Activated CD4-positive, alpha-beta T cell treated with anti-CD3 and anti-CD28 coated beads, Interleukin-2, amount 10 ng/mL, durations not matched to agents 24 days and 14 days (primary cell): Measurements from ENCODE around the gene PSME3IP1. TPM values are rescaled to one million over a fixed set of nuclear protein-coding genes. Genes with fewer than 3 reads are reported as not detected.

Experiments
- DNase-seq: peaks from one replicate; pipeline ENCODE4 v3.0.0; 2022
- H3K27ac Mint-ChIP-seq: one replicate; pipeline ENCODE4 v1.8.0; 2022; ENCODE audit warnings: mild to moderate bottlenecking, mixed read lengths
- H3K27me3 Mint-ChIP-seq: one replicate; pipeline ENCODE4 v1.8.0; 2022; ENCODE audit warnings: mixed read lengths
- H3K36me3 Mint-ChIP-seq: one replicate; pipeline ENCODE4 v1.8.0; 2022; ENCODE audit warnings: low read depth, mild to moderate bottlenecking, mixed read lengths
- H3K4me1 Mint-ChIP-seq: one replicate; pipeline ENCODE4 v1.8.0; 2021; ENCODE audit warnings: mixed read lengths
- H3K4me3 Mint-ChIP-seq: one replicate; pipeline ENCODE4 v1.8.0; 2022; ENCODE audit warnings: mild to moderate bottlenecking, moderate library complexity, mixed read lengths
- H3K9me3 Mint-ChIP-seq: one replicate; pipeline ENCODE4 v1.8.0; 2021; ENCODE audit warnings: mixed read lengths
- intact Hi-C: fragments of 100-400 bp; cut with micrococcal nuclease; formaldehyde crosslinking; loops from one replicate; pipeline ENCODE4 v1.15.1; 2023
- total RNA-seq: library from RNA; stranded (reverse); gene quantifications from 2 replicates; pipeline ENCODE4 v1.2.3, GENCODE V29; 2022

Gene PSME3IP1
- 126 and 130 TPM in 2 replicates for total RNA-seq

DNA sequence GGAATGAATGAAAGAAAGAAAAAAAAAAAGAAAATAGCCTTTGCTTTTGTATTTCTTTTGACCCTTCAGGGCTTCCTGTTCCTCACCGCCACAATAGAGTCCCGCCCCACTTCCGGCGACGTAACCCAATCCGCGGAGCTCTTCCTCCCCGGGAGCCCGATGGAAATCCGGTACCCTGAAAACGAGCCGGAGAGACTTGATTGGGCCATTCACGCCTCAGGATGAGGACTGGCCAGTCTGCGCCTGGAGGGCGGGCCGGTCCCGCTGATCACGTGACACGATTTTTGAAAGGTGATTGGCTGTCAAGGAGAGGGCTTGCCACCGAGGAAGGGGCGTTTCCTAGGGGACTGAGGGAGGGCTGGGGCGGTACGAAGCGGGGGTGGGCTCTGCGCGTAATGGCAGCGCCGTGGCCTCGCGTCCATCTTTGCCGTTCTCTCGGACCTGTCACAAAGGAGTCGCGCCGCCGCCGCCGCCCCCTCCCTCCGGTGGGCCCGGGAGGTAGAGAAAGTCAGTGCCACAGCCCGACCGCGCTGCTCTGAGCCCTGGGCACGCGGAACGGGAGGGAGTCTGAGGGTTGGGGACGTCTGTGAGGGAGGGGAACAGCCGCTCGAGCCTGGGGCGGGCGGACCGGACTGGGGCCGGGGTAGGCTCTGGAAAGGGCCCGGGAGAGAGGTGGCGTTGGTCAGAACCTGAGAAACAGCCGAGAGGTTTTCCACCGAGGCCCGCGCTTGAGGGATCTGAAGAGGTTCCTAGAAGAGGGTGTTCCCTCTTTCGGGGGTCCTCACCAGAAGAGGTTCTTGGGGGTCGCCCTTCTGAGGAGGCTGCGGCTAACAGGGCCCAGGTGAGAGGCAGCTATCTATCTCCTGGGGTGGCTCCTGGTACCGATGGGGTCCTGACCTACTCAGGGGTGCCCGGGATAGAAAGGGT is at the start of gene PSME3IP1, which contains the start of gene RSPRY1:
Gene PSME3IP1 (minus strand): TSS at position 95 of the 927 bp plus-strand sequence. CDS start 12,185 bp downstream, outside the sequence.
Gene RSPRY1 (plus strand): TSS at position 385 of the 927 bp plus-strand sequence. CDS start 18,330 bp downstream, outside the sequence.
- H3K36me3 Mint-ChIP-seq = peaks cover 16% of the 10 kb centered on the region
- peak within 1 kb of the TSS; percentile 98 for H3K27ac Mint-ChIP-seq
- peak within 1 kb of the TSS; percentile 97 for H3K4me3 Mint-ChIP-seq
- no peaks in the 10 kb centered on the region for H3K9me3 Mint-ChIP-seq
- peaks cover 2% of the 10 kb centered on the region for H3K27me3 Mint-ChIP-seq
- peaks cover 34% of the 10 kb centered on the region for H3K4me1 Mint-ChIP-seq
- intact Hi-C loops = loop anchor here (1.0 to 10.0 kb wide), 6 partner anchors 59 to 731 kb away; partner anchors contain the start of genes ARL2BP, CCDC102A, CIAPIN1 and COQ9
- DNase-seq = peak; percentile 100

DNA sequence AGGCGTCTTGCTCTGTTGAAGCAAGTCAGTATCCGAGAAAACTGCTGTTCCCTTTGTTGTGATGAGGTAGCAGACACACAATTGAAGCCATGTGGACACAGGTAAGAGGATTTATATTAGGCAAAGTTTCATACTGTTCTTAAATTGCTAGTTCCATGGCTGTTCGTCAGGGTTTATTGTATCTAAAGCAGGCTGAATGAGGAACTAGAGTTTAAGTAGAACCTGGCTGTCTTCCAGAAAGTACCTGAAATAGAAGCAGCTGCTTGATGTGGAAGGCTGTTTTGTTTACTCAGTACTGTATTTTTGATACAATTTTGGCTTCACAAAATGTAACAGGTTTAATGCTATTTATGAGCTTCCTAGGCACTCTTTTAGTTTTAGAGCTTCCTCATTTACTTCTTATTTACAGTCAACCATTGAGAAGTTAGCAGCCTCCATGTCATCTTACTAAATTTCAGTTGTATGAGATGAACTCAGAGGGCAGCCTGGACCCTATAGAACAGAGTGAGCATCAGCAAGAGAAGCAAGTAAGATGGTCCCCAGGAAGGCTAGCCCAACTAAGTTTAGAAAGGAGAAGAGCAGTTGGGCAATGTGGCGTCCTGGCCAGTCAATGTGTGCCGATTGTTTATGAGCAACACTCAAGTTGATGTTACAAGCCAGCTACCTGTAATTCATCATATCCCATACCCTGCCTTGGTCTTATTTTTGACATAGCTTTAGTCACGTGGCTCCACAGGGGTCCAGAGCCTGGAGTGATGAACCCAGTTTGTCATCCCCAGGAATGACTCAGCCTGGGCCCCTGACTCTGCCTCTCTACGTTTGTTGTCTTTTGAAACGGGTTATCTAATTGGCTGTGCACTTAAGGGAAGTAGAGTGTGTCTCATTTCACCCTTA is 49.5 kb upstream of the PSME3IP1 start:
- Mint-ChIP-seq H3K4me1 (peaks cover 4% of the 10 kb centered on the region), H3K9me3 (no peaks in the 10 kb centered on the region), H3K27ac (no peak overlapping the region), H3K4me3 (no peak overlapping the region), H3K27me3 (no peaks in the 10 kb centered on the region), H3K36me3 (peaks cover 57% of the 10 kb centered on the region)
- no peak for DNase-seq
- intact Hi-C loops = no loop called here

GRCh38 chr16:57234707-57235092 is 48.9 kb upstream of the PSME3IP1 start:
- no peak overlapping the region for H3K27ac Mint-ChIP-seq
- intact Hi-C loops = no loop called here

DNA sequence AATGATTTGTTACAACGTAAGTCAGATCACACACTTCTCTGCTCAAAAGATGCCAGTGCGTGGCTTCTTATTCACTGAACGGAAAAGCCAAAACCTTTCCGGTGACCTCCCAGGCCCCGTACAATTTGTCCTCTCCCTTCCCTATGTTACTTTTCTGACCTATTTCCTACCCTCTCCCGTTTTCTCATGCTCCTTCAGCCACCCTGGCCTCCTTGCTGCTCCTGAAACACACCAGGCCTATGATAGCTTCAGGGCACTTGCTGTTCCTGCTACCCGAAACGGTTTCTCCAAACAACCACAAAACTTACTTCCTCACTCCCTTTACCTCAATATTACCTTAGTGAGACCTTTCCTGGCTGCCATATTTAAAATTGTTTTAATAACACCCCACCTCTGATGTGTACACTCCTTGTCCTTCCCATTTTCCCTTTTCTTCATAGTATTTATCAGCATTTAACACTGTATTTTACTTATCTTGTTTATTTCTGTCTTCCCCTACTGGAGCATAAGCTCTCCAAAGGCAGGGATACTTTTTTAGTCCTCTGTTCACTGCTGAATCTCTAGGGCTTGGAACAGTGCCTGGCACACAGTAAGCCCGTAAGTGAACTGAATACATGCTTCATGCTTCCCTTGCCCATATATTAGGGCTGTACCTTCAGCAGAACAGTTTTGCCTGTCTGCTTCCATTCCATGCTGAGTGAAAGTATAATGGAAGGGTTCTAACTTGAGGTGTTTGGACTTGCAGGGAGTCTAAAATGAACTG is 48.3 kb upstream of the PSME3IP1 start:
- Mint-ChIP-seq H3K4me1 (peaks cover 4% of the 10 kb centered on the region), H3K4me3 (no peak overlapping the region), H3K27ac (no peak overlapping the region), H3K27me3 (no peaks in the 10 kb centered on the region), H3K36me3 (peaks cover 54% of the 10 kb centered on the region), H3K9me3 (no peaks in the 10 kb centered on the region)
- no peak for DNase-seq
- intact Hi-C loops = no loop called here

More at GRCh38 chr16:57234707-57235092, 48.9 kb upstream of the PSME3IP1 start:
- Mint-ChIP-seq H3K27me3 (no peaks in the 10 kb centered on the region), H3K9me3 (no peaks in the 10 kb centered on the region), H3K4me1 (peaks cover 4% of the 10 kb centered on the region), H3K36me3 (peaks cover 57% of the 10 kb centered on the region), H3K4me3 (no peak overlapping the region)
- no peak for DNase-seq

DNA sequence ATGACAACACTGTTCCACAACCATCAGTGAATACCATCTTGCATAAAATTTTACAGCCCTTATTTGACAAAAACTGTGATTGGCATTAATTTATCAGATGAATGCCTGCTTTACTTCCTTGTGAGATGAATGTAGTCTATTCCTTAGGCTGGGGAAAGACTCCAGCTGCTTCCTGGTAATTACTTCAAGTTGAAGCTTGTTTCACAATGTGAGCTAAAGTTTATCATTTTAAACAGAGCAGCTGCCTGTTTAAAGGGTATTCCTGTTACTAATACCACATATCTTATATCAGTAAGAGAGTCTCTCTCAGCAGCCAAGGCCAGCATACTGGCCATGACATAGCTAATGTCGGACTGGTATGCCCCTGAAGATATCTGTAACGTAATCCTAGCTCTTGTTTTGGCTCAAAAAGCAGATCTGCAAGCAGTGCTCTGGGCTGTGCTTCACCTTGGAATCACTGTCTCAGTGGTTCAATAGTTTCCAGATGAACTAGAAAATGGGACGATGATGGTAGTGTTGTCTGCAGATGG is 46.0 kb upstream of the PSME3IP1 start:
- intact Hi-C loops = no loop called here
- no peak for DNase-seq
- Mint-ChIP-seq H3K27me3 (no peaks in the 10 kb centered on the region), H3K36me3 (peaks cover 56% of the 10 kb centered on the region), H3K4me1 (peaks cover 4% of the 10 kb centered on the region), H3K9me3 (no peaks in the 10 kb centered on the region), H3K4me3 (no peak overlapping the region), H3K27ac (no peak overlapping the region)

DNA sequence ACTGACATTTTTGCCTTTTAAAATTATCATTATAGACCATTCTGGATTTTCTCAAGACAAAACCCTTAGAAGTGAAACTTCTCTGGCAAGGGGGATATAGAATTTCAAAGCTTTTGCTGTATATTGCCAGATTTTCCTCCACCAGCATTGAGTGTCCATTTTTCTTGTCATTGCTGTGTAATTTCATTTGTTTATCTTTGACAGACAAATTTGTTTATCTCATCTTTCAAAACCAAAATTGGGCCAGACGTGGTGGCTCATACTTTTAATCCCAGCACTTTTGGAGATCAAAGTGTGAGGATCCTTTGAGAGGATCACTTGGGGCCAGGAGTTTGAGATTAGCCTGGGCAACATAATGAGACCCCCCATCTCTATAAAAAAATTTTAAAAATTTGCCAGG is 43.2 kb upstream of the PSME3IP1 start:
- Mint-ChIP-seq H3K4me3 (no peak overlapping the region), H3K4me1 (no peaks in the 10 kb centered on the region), H3K27me3 (no peaks in the 10 kb centered on the region), H3K27ac (no peak overlapping the region), H3K9me3 (no peaks in the 10 kb centered on the region), H3K36me3 (peaks cover 52% of the 10 kb centered on the region)
- intact Hi-C loops = no loop called here
- no peak for DNase-seq

- no peak for DNase-seq
- no peak overlapping the region for H3K4me3 Mint-ChIP-seq
- intact Hi-C loops = no loop called here
- no peaks in the 10 kb centered on the region for H3K4me1 Mint-ChIP-seq
- no peak overlapping the region for H3K27ac Mint-ChIP-seq
- peaks cover 56% of the 10 kb centered on the region for H3K36me3 Mint-ChIP-seq
- H3K27me3 Mint-ChIP-seq = no peaks in the 10 kb centered on the region
- H3K9me3 Mint-ChIP-seq = no peaks in the 10 kb centered on the region
Observed at GRCh38 chr16:57226701-57227621, 41.1 kb upstream of the PSME3IP1 start.

- H3K36me3 Mint-ChIP-seq = peaks cover 59% of the 10 kb centered on the region
- intact Hi-C loops = no loop called here
Observed at GRCh38 chr16:57225978-57226377, 40.1 kb upstream of the PSME3IP1 start.

DNA sequence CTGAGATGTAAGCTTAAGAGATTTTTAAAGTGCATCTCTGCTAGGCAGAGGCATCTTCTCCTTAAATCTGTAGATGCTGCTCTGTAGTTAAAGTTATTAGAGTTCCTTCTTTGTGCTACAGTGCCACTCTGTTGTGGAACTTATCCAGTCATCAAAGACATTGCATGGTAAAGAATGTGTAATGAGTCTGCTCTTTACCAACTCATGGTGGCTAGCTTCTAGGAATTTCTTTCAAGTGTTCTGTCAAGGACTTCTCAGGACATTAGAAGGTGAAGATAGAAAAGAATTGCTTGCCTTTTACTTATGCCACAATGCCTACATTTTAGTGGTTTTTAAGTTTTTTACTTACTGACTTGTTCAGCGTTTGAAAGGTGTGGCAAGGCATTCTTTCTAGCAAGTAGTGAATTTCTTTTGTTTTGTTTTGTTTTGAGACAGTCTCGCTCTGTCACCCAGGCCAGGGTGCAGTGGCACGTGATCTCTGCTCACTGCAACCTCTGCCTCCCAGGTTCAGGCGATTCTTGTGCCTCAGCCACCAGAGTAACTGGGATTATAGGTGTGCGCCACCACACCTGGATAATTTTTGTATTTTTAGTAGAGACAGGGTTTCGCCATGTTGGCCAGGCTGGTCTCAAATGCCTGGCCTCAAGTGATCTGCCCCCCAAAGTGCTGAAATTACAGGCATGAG is 39.0 kb upstream of the PSME3IP1 start:
- H3K27ac Mint-ChIP-seq = no peak overlapping the region
- H3K4me3 Mint-ChIP-seq = no peak overlapping the region
- H3K9me3 Mint-ChIP-seq = no peaks in the 10 kb centered on the region
- no peaks in the 10 kb centered on the region for H3K27me3 Mint-ChIP-seq
- H3K36me3 Mint-ChIP-seq = peaks cover 64% of the 10 kb centered on the region
- intact Hi-C loops = no loop called here
- no peak for DNase-seq
- no peaks in the 10 kb centered on the region for H3K4me1 Mint-ChIP-seq

More at GRCh38 chr16:57225978-57226377, 40.1 kb upstream of the PSME3IP1 start:
- Mint-ChIP-seq H3K27me3 (no peaks in the 10 kb centered on the region), H3K27ac (no peak overlapping the region), H3K4me3 (no peak overlapping the region), H3K9me3 (no peaks in the 10 kb centered on the region), H3K4me1 (no peaks in the 10 kb centered on the region)
- no peak for DNase-seq

- intact Hi-C loops = no loop called here
- Mint-ChIP-seq H3K4me1 (no peaks in the 10 kb centered on the region), H3K4me3 (no peak overlapping the region), H3K9me3 (no peaks in the 10 kb centered on the region), H3K27ac (no peak overlapping the region), H3K27me3 (no peaks in the 10 kb centered on the region), H3K36me3 (peaks cover 73% of the 10 kb centered on the region)
- DNase-seq = no peak
Observed at GRCh38 chr16:57223057-57223456, 37.2 kb upstream of the PSME3IP1 start.

GRCh38 chr16:57216968-57217367 is 31.1 kb upstream of the PSME3IP1 start:
- Mint-ChIP-seq H3K36me3 (peaks cover 91% of the 10 kb centered on the region), H3K9me3 (peaks cover 11% of the 10 kb centered on the region), H3K4me1 (no peaks in the 10 kb centered on the region), H3K27me3 (no peaks in the 10 kb centered on the region), H3K4me3 (no peak overlapping the region), H3K27ac (no peak overlapping the region)
- DNase-seq = no peak
- intact Hi-C loops = no loop called here

DNA sequence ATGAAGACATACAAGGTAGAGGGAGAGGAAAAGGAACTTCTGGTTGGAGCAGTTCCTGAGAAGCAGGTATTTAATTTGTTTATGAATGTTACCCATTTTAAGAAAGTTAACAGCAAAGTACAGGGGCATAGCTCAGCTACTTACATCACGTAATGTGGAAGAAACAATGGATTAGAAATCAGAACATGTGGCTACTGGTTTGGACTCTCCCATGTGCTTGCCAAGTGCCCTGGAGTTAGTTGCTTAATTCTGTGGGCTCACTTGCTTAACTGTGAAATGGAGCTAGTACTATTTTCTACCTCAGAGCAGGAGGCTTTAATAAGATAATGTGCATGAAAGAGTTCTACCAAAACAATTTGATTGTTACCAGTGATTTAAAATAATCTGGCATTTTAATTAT is 27.6 kb upstream of the PSME3IP1 start:
- DNase-seq = no peak
- intact Hi-C loops = no loop called here
- no peak overlapping the region for H3K27ac Mint-ChIP-seq
- no peaks in the 10 kb centered on the region for H3K4me1 Mint-ChIP-seq
- no peak overlapping the region for H3K4me3 Mint-ChIP-seq
- no peaks in the 10 kb centered on the region for H3K27me3 Mint-ChIP-seq
- H3K9me3 Mint-ChIP-seq = peaks cover 11% of the 10 kb centered on the region
- H3K36me3 Mint-ChIP-seq = peaks cover 86% of the 10 kb centered on the region
